Measurements from ENCODE around the gene OGFOD3.

Gene OGFOD3

GRCh38 chr17:82429824-82430223 lies 11.4 kb upstream of the OGFOD3 start:
- Histone ChIP-seq H4K20me1 (ENCODE audit: low read depth, low read length) (no peaks in the 10 kb centered on the region), H3K9me3 (ENCODE audit: insufficient read depth, low read length) (no peaks in the 10 kb centered on the region), H3K9me2 (replicated peaks; ENCODE audit: insufficient read depth, low read length) (no peaks in the 10 kb centered on the region), H3K4me2 (ENCODE audit: low read depth, low read length, poor library complexity, severe bottlenecking) (no peak overlapping the region), H3K4me3 (ENCODE audit: insufficient read depth, low read length, poor library complexity, severe bottlenecking) (no peak overlapping the region), H3K36me3 (ENCODE audit: low read length) (no peaks in the 10 kb centered on the region), H3K27me3 (ENCODE audit: low read length) (no peaks in the 10 kb centered on the region), H3K79me2 (ENCODE audit: insufficient read depth, low read length) (no peaks in the 10 kb centered on the region), H3K27ac (ENCODE audit: low read depth, low read length) (no peak overlapping the region), H3K9ac (ENCODE audit: low read length) (no peak overlapping the region), H3F3A (ENCODE audit: insufficient read depth) (no peaks in the 10 kb centered on the region), H2AFZ (ENCODE audit: low read depth, low read length, severe bottlenecking) (no peak overlapping the region)
- TF ChIP-seq CTCF (IDR thresholded peaks at IDR 0.05; ENCODE audit: insufficient read depth, low read length, poor library complexity, severe bottlenecking) (no peak), EZH2phosphoT487 (conservative IDR thresholded peaks at IDR 0.05; ENCODE audit: low read length) (no peak)

DNA sequence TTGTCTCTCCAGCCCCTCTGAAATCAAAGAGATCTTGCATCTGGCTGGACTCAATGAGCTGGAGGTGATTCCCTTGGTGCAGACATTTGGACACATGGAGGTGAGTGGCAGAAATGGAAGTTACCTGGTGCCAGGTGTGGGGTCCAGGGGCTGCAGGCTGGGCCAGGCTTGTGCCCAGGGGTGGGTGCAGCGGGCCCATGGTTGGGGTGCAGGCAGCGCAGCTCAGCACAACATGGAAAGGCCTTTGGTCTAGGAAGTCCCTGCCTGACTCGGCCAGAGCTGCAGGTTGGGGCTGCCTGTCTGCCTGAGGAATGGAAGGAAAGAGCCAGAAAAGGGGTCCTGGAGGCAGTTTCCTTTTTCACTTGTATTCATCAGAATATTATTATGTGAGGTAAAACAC lies 10.2 kb upstream of the OGFOD3 start:
- Histone ChIP-seq H3K9ac (ENCODE audit: low read length) (no peak overlapping the region), H3K4me2 (ENCODE audit: low read depth, low read length, poor library complexity, severe bottlenecking) (no peak overlapping the region), H3K27ac (ENCODE audit: low read depth, low read length) (no peak overlapping the region), H4K20me1 (ENCODE audit: low read depth, low read length) (no peaks in the 10 kb centered on the region), H3F3A (ENCODE audit: insufficient read depth) (no peaks in the 10 kb centered on the region), H3K79me2 (ENCODE audit: insufficient read depth, low read length) (no peaks in the 10 kb centered on the region), H3K27me3 (ENCODE audit: low read length) (no peaks in the 10 kb centered on the region), H3K4me3 (ENCODE audit: insufficient read depth, low read length, poor library complexity, severe bottlenecking) (no peak overlapping the region), H3K36me3 (ENCODE audit: low read length) (no peaks in the 10 kb centered on the region), H3K9me3 (ENCODE audit: insufficient read depth, low read length) (no peaks in the 10 kb centered on the region), H2AFZ (ENCODE audit: low read depth, low read length, severe bottlenecking) (no peak overlapping the region), H3K9me2 (replicated peaks; ENCODE audit: insufficient read depth, low read length) (no peaks in the 10 kb centered on the region)
- TF ChIP-seq EZH2phosphoT487 (conservative IDR thresholded peaks at IDR 0.05; ENCODE audit: low read length) (no peak), CTCF (IDR thresholded peaks at IDR 0.05; ENCODE audit: insufficient read depth, low read length, poor library complexity, severe bottlenecking) (no peak)

- no peak overlapping the region for H3K9ac ChIP-seq (ENCODE audit: low read length)
- no peak for TF ChIP-seq EZH2phosphoT487 (conservative IDR thresholded peaks at IDR 0.05; ENCODE audit: low read length)
- peak; percentile 5 for TF ChIP-seq CTCF (IDR thresholded peaks at IDR 0.05; ENCODE audit: insufficient read depth, low read length, poor library complexity, severe bottlenecking)
- H3K4me2 ChIP-seq (ENCODE audit: low read depth, low read length, poor library complexity, severe bottlenecking): no peak overlapping the region
- H3K36me3 ChIP-seq (ENCODE audit: low read length): no peaks in the 10 kb centered on the region
- no peak overlapping the region for H2AFZ ChIP-seq (ENCODE audit: low read depth, low read length, severe bottlenecking)
- H3F3A ChIP-seq (ENCODE audit: insufficient read depth): no peaks in the 10 kb centered on the region
- H4K20me1 ChIP-seq (ENCODE audit: low read depth, low read length): no peaks in the 10 kb centered on the region
- H3K9me2 ChIP-seq (replicated peaks; ENCODE audit: insufficient read depth, low read length): no peaks in the 10 kb centered on the region
- H3K27me3 ChIP-seq (ENCODE audit: low read length): no peaks in the 10 kb centered on the region
- no peak overlapping the region for H3K27ac ChIP-seq (ENCODE audit: low read depth, low read length)
- no peaks in the 10 kb centered on the region for H3K79me2 ChIP-seq (ENCODE audit: insufficient read depth, low read length)
- H3K9me3 ChIP-seq (ENCODE audit: insufficient read depth, low read length): no peaks in the 10 kb centered on the region
- H3K4me3 ChIP-seq (ENCODE audit: insufficient read depth, low read length, poor library complexity, severe bottlenecking): no peak overlapping the region
Measured at GRCh38 chr17:82424863-82425159, 6.4 kb upstream of the OGFOD3 start.

Measured in SU-DHL-6 (cell line).